Vagina (tissue), 2 donors: ENCODE results near the gene FSTL4. TPM values are rescaled to one million over a fixed set of nuclear protein-coding genes. Genes with fewer than 3 reads are reported as not detected.

Experiments
- DNase-seq, 2 donors: peaks; one replicate each; pipeline ENCODE4 v3.0.0-alpha.2; 2017; ENCODE audit errors: extremely low spot score in 2 of 2
- H3K27ac ChIP-seq: fragments of 200-600 bp; sonication (generic); one replicate; pipeline ENCODE4 v1.5.1; 2019
- H3K27me3 ChIP-seq: fragments of 200-600 bp; sonication (generic); one replicate; pipeline ENCODE4 v1.5.1; 2019
- H3K36me3 ChIP-seq, 2 donors: fragments of 200-600 bp; sonication (generic); one replicate each; pipeline ENCODE4 v1.5.1; 2017 to 2019
- H3K4me1 ChIP-seq: fragments of 200-600 bp; sonication (generic); one replicate; pipeline ENCODE4 v1.5.1; 2019
- H3K4me3 ChIP-seq, 2 donors: fragments of 200-600 bp; sonication (generic); 1 replicate in 1 of 2; 2 replicates in 1 of 2; pipeline ENCODE4 v1.5.1; 2016 to 2019
- H3K9me3 ChIP-seq: fragments of 200-600 bp; sonication (generic); one replicate; pipeline ENCODE4 v1.5.1; 2019
- POLR2A ChIP-seq, 2 donors: fragments of 450-650 bp; IDR thresholded peaks; one replicate each; pipeline ENCODE4 v1.6.1; 2017; ENCODE audit warnings: antibody characterized with exemption in 2 of 2, mild to moderate bottlenecking in 2 of 2, moderate library complexity in 2 of 2
- POLR2AphosphoS5 ChIP-seq, 2 donors: sonication (generic); formaldehyde crosslinking; IDR thresholded peaks; one replicate each; pipeline ENCODE4 v1.9.0; 2017; ENCODE audit warnings: antibody characterized with exemption in 2 of 2, mild to moderate bottlenecking in 2 of 2, low read depth in 1 of 2; ENCODE audit not compliant: insufficient read depth in 1 of 2
- intact Hi-C: fragments of 100-400 bp; cut with DNase I; formaldehyde crosslinking; loops from one replicate; pipeline ENCODE4 v1.15.1; 2023
- total RNA-seq: library from RNA; depleted of rRNA; stranded (reverse); fragments of >200 nt; gene quantifications from one replicate; pipeline ENCODE4 v1.2.3, GENCODE V29; 2016
- TF ChIP-seq, protein P1 (sequence below), 3 experiments: fragments of 450-650 bp in 2 of 3; fragments of 200-600 bp in 1 of 3; sonication (generic) in 1 of 3; IDR thresholded peaks; one replicate each; pipeline ENCODE4 v1.5.1; 2017 to 2019; ENCODE audit warnings: antibody characterized with exemption in 3 of 3, mild to moderate bottlenecking in 2 of 3, moderate library complexity in 2 of 3

Gene FSTL4
- total RNA-seq, 1 donor from 2014 or later = 3.7 TPM

DNA sequence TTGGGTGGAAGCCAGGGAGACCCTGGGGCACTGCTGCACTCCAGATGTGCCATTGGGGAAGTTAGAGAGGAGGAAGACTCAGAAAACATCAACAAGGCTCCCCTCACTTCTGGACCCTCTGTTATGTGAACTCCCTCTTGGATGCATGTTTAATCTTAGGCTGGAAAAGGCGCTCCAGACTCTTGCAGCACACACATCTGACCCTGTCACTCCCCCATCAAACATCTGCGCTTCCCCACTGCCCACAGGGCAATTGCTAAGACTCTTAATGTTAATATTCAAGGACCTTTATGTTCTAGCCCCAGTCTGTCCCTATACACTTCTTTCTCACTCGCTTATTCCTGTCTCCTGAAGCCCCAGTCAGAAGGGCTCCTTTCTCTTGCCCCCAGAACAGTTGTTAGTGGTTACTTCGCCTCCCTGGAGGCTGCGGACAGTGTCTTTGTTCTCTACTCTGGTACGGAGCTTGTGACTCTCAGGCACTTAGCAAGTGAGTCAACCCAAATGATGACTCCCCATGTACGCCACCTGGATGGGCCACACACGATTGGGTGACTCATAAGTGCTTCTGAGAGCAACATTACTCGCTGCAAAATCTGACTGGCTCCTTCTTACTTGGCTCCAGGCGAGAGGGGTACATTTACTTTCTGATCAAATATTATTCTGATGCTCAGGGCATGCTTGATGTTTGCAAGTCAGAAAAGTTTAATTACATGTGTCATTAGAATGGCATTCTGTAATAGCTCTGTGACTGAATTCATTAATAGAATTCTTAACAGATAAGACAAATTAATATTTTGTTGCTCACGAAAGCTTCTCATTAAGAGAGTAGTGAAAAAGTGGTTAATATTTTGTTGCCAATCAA, 366.9 kb downstream of the FSTL4 start:
- Histone ChIP-seq H3K4me1 (peaks cover 6% of the 10 kb centered on the region), H3K27me3 (no peaks in the 10 kb centered on the region), H3K4me3 (no peak overlapping the region), H3K27ac (no peak overlapping the region), H3K36me3 (no peaks in the 10 kb centered on the region), H3K9me3 (no peaks in the 10 kb centered on the region)
- no peak for DNase-seq
- intact Hi-C loops = no loop called here
- TF ChIP-seq, protein P1, sequence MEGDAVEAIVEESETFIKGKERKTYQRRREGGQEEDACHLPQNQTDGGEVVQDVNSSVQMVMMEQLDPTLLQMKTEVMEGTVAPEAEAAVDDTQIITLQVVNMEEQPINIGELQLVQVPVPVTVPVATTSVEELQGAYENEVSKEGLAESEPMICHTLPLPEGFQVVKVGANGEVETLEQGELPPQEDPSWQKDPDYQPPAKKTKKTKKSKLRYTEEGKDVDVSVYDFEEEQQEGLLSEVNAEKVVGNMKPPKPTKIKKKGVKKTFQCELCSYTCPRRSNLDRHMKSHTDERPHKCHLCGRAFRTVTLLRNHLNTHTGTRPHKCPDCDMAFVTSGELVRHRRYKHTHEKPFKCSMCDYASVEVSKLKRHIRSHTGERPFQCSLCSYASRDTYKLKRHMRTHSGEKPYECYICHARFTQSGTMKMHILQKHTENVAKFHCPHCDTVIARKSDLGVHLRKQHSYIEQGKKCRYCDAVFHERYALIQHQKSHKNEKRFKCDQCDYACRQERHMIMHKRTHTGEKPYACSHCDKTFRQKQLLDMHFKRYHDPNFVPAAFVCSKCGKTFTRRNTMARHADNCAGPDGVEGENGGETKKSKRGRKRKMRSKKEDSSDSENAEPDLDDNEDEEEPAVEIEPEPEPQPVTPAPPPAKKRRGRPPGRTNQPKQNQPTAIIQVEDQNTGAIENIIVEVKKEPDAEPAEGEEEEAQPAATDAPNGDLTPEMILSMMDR (IDR thresholded peaks at IDR 0.05) = no peak
- no peak for TF ChIP-seq POLR2AphosphoS5 (IDR thresholded peaks at IDR 0.05; ENCODE audit: insufficient read depth in 1 of 2, low read depth in 1 of 2)
- TF ChIP-seq POLR2A (IDR thresholded peaks at IDR 0.05) = no peak

DNA sequence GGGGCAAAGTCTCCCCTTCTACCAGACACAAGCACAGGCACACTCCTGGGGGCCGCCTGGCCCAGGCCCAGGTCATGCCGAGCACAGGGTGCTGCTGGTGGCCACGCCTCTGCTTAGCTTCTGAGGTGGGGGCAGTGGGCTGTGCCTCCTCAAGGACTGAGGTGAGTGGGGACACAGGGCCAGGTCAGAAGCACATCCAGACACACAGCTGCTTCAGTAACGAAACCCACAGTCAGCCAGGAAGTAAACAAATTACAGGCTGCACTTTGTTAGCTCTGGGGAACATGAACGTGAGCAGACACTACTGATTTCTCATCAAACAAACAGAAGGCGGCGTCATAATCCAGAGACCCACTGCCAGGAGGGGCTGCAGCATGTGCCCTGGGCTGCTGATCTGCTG, 368.1 kb downstream of the FSTL4 start:
- Histone ChIP-seq H3K4me3 (no peak overlapping the region), H3K27me3 (no peaks in the 10 kb centered on the region), H3K9me3 (no peaks in the 10 kb centered on the region), H3K27ac (no peak overlapping the region), H3K4me1 (peaks cover 6% of the 10 kb centered on the region), H3K36me3 (no peaks in the 10 kb centered on the region)
- TF ChIP-seq POLR2AphosphoS5 (IDR thresholded peaks at IDR 0.05; ENCODE audit: insufficient read depth in 1 of 2, low read depth in 1 of 2) (no peak), POLR2A (IDR thresholded peaks at IDR 0.05) (no peak)
- TF ChIP-seq, protein P1 (IDR thresholded peaks at IDR 0.05) = no peak
- intact Hi-C loops = no loop called here
- no peak for DNase-seq

DNA sequence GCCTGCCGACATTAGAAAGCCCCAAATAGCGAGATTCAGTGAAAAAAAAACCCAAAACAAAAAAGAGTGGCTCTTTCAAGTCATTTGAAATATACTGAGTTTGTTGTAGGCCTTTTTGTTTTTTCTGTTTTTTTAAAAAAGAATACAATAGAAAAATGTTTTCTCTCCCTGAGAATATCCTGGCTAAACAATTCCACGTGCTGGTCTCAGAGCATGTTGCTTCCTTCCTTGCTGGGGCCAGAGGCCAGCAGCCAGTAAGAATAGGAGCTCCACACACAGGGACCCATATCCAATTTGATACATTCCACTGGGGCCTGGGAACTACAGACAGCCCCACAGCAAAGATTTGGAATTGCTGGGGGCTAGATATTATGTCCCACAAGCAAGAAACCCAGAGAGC, 369.1 kb downstream of the FSTL4 start:
- H3K36me3 ChIP-seq = no peaks in the 10 kb centered on the region
- H3K27ac ChIP-seq = no peak overlapping the region
- no peaks in the 10 kb centered on the region for H3K9me3 ChIP-seq
- no peak overlapping the region for H3K4me3 ChIP-seq
- intact Hi-C loops = no loop called here
- H3K4me1 ChIP-seq = peaks cover 6% of the 10 kb centered on the region
- H3K27me3 ChIP-seq = no peaks in the 10 kb centered on the region
- TF ChIP-seq, protein P1 (IDR thresholded peaks at IDR 0.05) = no peak
- TF ChIP-seq POLR2AphosphoS5 (IDR thresholded peaks at IDR 0.05; ENCODE audit: insufficient read depth in 1 of 2, low read depth in 1 of 2) (no peak), POLR2A (IDR thresholded peaks at IDR 0.05) (no peak)
- DNase-seq = no peak

DNA sequence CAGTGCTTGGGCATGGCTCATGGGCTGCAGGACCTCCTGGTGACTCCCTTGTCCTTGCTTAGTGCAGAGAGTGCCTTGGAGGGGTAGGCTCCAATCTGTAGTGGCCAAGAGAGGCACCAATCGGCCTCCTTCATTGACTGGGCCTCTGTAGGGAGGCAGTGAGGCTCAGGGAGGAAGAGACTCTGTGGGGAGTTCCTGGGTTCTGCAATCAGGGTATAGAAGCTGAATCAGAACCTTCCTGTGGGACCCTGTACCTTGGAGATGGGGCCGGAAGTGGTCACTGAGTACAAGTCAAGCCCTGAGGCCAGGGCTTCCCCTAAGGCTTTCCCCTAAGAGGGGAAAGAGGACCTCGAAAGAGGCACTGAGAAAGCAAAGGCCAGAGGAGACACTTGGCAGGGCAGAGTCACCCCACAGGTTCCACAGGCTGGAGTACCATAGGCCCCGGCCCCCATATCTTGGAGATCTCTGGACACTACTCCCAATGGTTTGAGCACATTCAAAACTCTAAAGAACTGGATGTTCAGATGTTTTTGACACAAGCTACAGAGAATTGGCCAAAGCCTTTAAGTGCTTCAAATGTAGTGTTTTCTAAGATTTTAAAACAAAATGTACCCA, 370.0 kb downstream of the FSTL4 start:
- intact Hi-C loops = no loop called here
- Histone ChIP-seq H3K27me3 (no peaks in the 10 kb centered on the region), H3K4me1 (peaks cover 6% of the 10 kb centered on the region), H3K9me3 (no peaks in the 10 kb centered on the region), H3K27ac (no peak overlapping the region), H3K4me3 (no peak overlapping the region), H3K36me3 (no peaks in the 10 kb centered on the region)
- no peak for DNase-seq
- TF ChIP-seq, protein P1 (IDR thresholded peaks at IDR 0.05) = no peak
- no peak for TF ChIP-seq POLR2A (IDR thresholded peaks at IDR 0.05)
- TF ChIP-seq POLR2AphosphoS5 (IDR thresholded peaks at IDR 0.05; ENCODE audit: insufficient read depth in 1 of 2, low read depth in 1 of 2) = no peak
